Measurements from ENCODE around the gene PROSER2. TPM values are rescaled to one million over a fixed set of nuclear protein-coding genes. Genes with fewer than 3 reads are reported as not detected.
A peak's percentile ranks its signal among the peaks of the same experiment; 100 is the strongest.

PROSER2 gene
- total RNA-seq, 1 donor, result 6.9 TPM

GRCh38 chr10:11781114-11781513 is 42.0 kb upstream of the PROSER2 start:
- Histone ChIP-seq H3K4me2 (ENCODE audit: insufficient read depth, low read length) (no peak overlapping the region), H3K36me3 (ENCODE audit: insufficient read depth, low read length) (no peaks in the 10 kb centered on the region), H3K4me1 (ENCODE audit: insufficient read depth, low read length) (no peaks in the 10 kb centered on the region), H4K20me1 (ENCODE audit: insufficient read depth, low read length) (no peaks in the 10 kb centered on the region), H3K79me2 (ENCODE audit: insufficient read depth, low read length) (no peaks in the 10 kb centered on the region), H3K27ac (ENCODE audit: low read depth, low read length) (no peak overlapping the region), H3K4me3 (ENCODE audit: insufficient read depth, low read length) (no peak overlapping the region), H3K9me3 (ENCODE audit: low read depth, low read length) (no peaks in the 10 kb centered on the region), H3K27me3 (ENCODE audit: insufficient read depth, low read length) (peaks cover 7% of the 10 kb centered on the region), H2AFZ (ENCODE audit: low read length) (no peak overlapping the region)
- TF ChIP-seq, protein P1, sequence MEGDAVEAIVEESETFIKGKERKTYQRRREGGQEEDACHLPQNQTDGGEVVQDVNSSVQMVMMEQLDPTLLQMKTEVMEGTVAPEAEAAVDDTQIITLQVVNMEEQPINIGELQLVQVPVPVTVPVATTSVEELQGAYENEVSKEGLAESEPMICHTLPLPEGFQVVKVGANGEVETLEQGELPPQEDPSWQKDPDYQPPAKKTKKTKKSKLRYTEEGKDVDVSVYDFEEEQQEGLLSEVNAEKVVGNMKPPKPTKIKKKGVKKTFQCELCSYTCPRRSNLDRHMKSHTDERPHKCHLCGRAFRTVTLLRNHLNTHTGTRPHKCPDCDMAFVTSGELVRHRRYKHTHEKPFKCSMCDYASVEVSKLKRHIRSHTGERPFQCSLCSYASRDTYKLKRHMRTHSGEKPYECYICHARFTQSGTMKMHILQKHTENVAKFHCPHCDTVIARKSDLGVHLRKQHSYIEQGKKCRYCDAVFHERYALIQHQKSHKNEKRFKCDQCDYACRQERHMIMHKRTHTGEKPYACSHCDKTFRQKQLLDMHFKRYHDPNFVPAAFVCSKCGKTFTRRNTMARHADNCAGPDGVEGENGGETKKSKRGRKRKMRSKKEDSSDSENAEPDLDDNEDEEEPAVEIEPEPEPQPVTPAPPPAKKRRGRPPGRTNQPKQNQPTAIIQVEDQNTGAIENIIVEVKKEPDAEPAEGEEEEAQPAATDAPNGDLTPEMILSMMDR (IDR thresholded peaks at IDR 0.05; ENCODE audit: extremely low read depth, low read depth, low read length), result no peak
- DNase-seq (ENCODE audit: insufficient read length, low spot score, missing footprints), result no peak

- Histone ChIP-seq H2AFZ (ENCODE audit: low read length) (no peak overlapping the region), H3K36me3 (ENCODE audit: insufficient read depth, low read length) (no peaks in the 10 kb centered on the region), H3K79me2 (ENCODE audit: insufficient read depth, low read length) (no peaks in the 10 kb centered on the region), H3K27ac (ENCODE audit: low read depth, low read length) (no peak overlapping the region), H3K9me3 (ENCODE audit: low read depth, low read length) (no peaks in the 10 kb centered on the region), H4K20me1 (ENCODE audit: insufficient read depth, low read length) (no peaks in the 10 kb centered on the region), H3K4me1 (ENCODE audit: insufficient read depth, low read length) (no peaks in the 10 kb centered on the region), H3K4me2 (ENCODE audit: insufficient read depth, low read length) (no peak overlapping the region), H3K27me3 (ENCODE audit: insufficient read depth, low read length) (peaks cover 4% of the 10 kb centered on the region), H3K4me3 (ENCODE audit: insufficient read depth, low read length) (no peak overlapping the region)
- peak; percentile 92 for DNase-seq (ENCODE audit: insufficient read length, low spot score, missing footprints)
- TF ChIP-seq, protein P1 (IDR thresholded peaks at IDR 0.05; ENCODE audit: extremely low read depth, low read depth, low read length), result peak; percentile 71
These were observed 40.2 kb upstream of the PROSER2 start for GRCh38 chr10:11782793-11783557.

- Histone ChIP-seq H3K27me3 (ENCODE audit: insufficient read depth, low read length) (peaks cover 4% of the 10 kb centered on the region), H4K20me1 (ENCODE audit: insufficient read depth, low read length) (no peaks in the 10 kb centered on the region), H3K4me3 (ENCODE audit: insufficient read depth, low read length) (no peak overlapping the region), H3K4me2 (ENCODE audit: insufficient read depth, low read length) (no peak overlapping the region), H2AFZ (ENCODE audit: low read length) (no peak overlapping the region), H3K36me3 (ENCODE audit: insufficient read depth, low read length) (no peaks in the 10 kb centered on the region), H3K79me2 (ENCODE audit: insufficient read depth, low read length) (no peaks in the 10 kb centered on the region), H3K9me3 (ENCODE audit: low read depth, low read length) (no peaks in the 10 kb centered on the region), H3K27ac (ENCODE audit: low read depth, low read length) (no peak overlapping the region), H3K4me1 (ENCODE audit: insufficient read depth, low read length) (no peaks in the 10 kb centered on the region)
- no peak for DNase-seq (ENCODE audit: insufficient read length, low spot score, missing footprints)
- TF ChIP-seq, protein P1 (IDR thresholded peaks at IDR 0.05; ENCODE audit: extremely low read depth, low read depth, low read length), result no peak
These were observed 39.6 kb upstream of the PROSER2 start for GRCh38 chr10:11783558-11783865.

GRCh38 chr10:11787374-11787773 is 35.8 kb upstream of the PROSER2 start:
- TF ChIP-seq, protein P1 (IDR thresholded peaks at IDR 0.05; ENCODE audit: extremely low read depth, low read depth, low read length), result no peak
- H3K79me2 ChIP-seq (ENCODE audit: insufficient read depth, low read length), result no peaks in the 10 kb centered on the region
- no peak overlapping the region for H3K27ac ChIP-seq (ENCODE audit: low read depth, low read length)
- DNase-seq (ENCODE audit: insufficient read length, low spot score, missing footprints), result no peak
- H3K4me1 ChIP-seq (ENCODE audit: insufficient read depth, low read length), result no peaks in the 10 kb centered on the region
- no peak overlapping the region for H3K4me2 ChIP-seq (ENCODE audit: insufficient read depth, low read length)
- no peaks in the 10 kb centered on the region for H4K20me1 ChIP-seq (ENCODE audit: insufficient read depth, low read length)
- no peaks in the 10 kb centered on the region for H3K36me3 ChIP-seq (ENCODE audit: insufficient read depth, low read length)
- no peaks in the 10 kb centered on the region for H3K9me3 ChIP-seq (ENCODE audit: low read depth, low read length)
- no peak overlapping the region for H3K4me3 ChIP-seq (ENCODE audit: insufficient read depth, low read length)
- no peak overlapping the region for H2AFZ ChIP-seq (ENCODE audit: low read length)
- peaks cover 8% of the 10 kb centered on the region for H3K27me3 ChIP-seq (ENCODE audit: insufficient read depth, low read length)
